Mucosa of rectum (tissue), 2 donors: ENCODE data around the gene AFF2.

Experiments
- H3K27ac ChIP-seq, 2 donors: one replicate each; pipeline ENCODE4 v1.7.0; 2013; ENCODE audit warnings: inconsistent platforms in 2 of 2, low read depth in 2 of 2, low read length in 2 of 2
- H3K27me3 ChIP-seq, 2 donors: one replicate each; pipeline ENCODE4 v1.7.0; 2013; ENCODE audit warnings: low read length in 2 of 2; ENCODE audit not compliant: control insufficient read depth in 2 of 2, insufficient read depth in 2 of 2
- H3K36me3 ChIP-seq, 2 donors: one replicate each; pipeline ENCODE4 v1.7.0; 2013; ENCODE audit warnings: low read length in 2 of 2; ENCODE audit not compliant: control insufficient read depth in 2 of 2, insufficient read depth in 2 of 2
- H3K4me1 ChIP-seq, 2 donors: one replicate each; pipeline ENCODE4 v1.7.0; 2013; ENCODE audit warnings: low read length in 2 of 2, mild to moderate bottlenecking in 1 of 2; ENCODE audit not compliant: control insufficient read depth in 2 of 2, insufficient read depth in 2 of 2
- H3K4me3 ChIP-seq, 2 donors: one replicate each; pipeline ENCODE4 v1.7.0; 2013; ENCODE audit warnings: low read length in 2 of 2
- H3K9ac ChIP-seq, 2 donors: one replicate each; pipeline ENCODE4 v1.7.0; 2013; ENCODE audit warnings: low read length in 2 of 2, low read depth in 1 of 2, mild to moderate bottlenecking in 1 of 2
- H3K9me3 ChIP-seq, 2 donors: one replicate each; pipeline ENCODE4 v1.7.0; 2013; ENCODE audit warnings: low read length in 2 of 2; ENCODE audit not compliant: control insufficient read depth in 2 of 2
- donor health status: healthy.
- donor health status: Normal muscosa, but diverticular disease.

The AFF2 gene

GRCh38 chrX:148811236-148811635 lies 310.8 kb downstream of the AFF2 start:
- H3K9me3 ChIP-seq: no peaks in the 10 kb centered on the region
- no peaks in the 10 kb centered on the region for H3K36me3 ChIP-seq
- H3K27me3 ChIP-seq: no peaks in the 10 kb centered on the region
- H3K9ac ChIP-seq: no peak overlapping the region
- H3K4me3 ChIP-seq: no peak overlapping the region
- H3K27ac ChIP-seq: no peak overlapping the region
- no peaks in the 10 kb centered on the region for H3K4me1 ChIP-seq

- Histone ChIP-seq H3K27me3 (no peaks in the 10 kb centered on the region), H3K4me1 (no peaks in the 10 kb centered on the region), H3K27ac (no peak overlapping the region), H3K36me3 (no peaks in the 10 kb centered on the region), H3K4me3 (no peak overlapping the region), H3K9me3 (no peaks in the 10 kb centered on the region), H3K9ac (no peak overlapping the region)
Measured at GRCh38 chrX:148813422-148813821, 313.0 kb downstream of the AFF2 start.

GRCh38 chrX:148813967-148814366 lies 313.6 kb downstream of the AFF2 start:
- H3K27me3 ChIP-seq: no peaks in the 10 kb centered on the region
- no peak overlapping the region for H3K9ac ChIP-seq
- H3K9me3 ChIP-seq: no peaks in the 10 kb centered on the region
- H3K4me3 ChIP-seq: no peak overlapping the region
- H3K36me3 ChIP-seq: no peaks in the 10 kb centered on the region
- H3K4me1 ChIP-seq: no peaks in the 10 kb centered on the region
- no peak overlapping the region for H3K27ac ChIP-seq

GRCh38 chrX:148815218-148815961 lies 315.0 kb downstream of the AFF2 start:
- H3K9me3 ChIP-seq: no peaks in the 10 kb centered on the region
- H3K9ac ChIP-seq: no peak overlapping the region
- H3K27ac ChIP-seq: no peak overlapping the region
- no peaks in the 10 kb centered on the region for H3K36me3 ChIP-seq
- no peaks in the 10 kb centered on the region for H3K27me3 ChIP-seq
- no peak overlapping the region for H3K4me3 ChIP-seq
- no peaks in the 10 kb centered on the region for H3K4me1 ChIP-seq

GRCh38 chrX:148823986-148824385 lies 323.6 kb downstream of the AFF2 start:
- Histone ChIP-seq H3K9ac (no peak overlapping the region), H3K27ac (no peak overlapping the region), H3K4me3 (no peak overlapping the region), H3K27me3 (no peaks in the 10 kb centered on the region), H3K4me1 (no peaks in the 10 kb centered on the region), H3K9me3 (no peaks in the 10 kb centered on the region), H3K36me3 (no peaks in the 10 kb centered on the region)

- Histone ChIP-seq H3K4me3 (no peak overlapping the region), H3K27ac (no peak overlapping the region), H3K4me1 (no peaks in the 10 kb centered on the region), H3K36me3 (no peaks in the 10 kb centered on the region), H3K27me3 (no peaks in the 10 kb centered on the region), H3K9me3 (no peaks in the 10 kb centered on the region), H3K9ac (no peak overlapping the region)
Measured at GRCh38 chrX:148825696-148826095, 325.3 kb downstream of the AFF2 start.

GRCh38 chrX:148836741-148837140 lies 336.3 kb downstream of the AFF2 start:
- no peaks in the 10 kb centered on the region for H3K27me3 ChIP-seq
- H3K4me3 ChIP-seq: no peak overlapping the region
- no peaks in the 10 kb centered on the region for H3K9me3 ChIP-seq
- H3K4me1 ChIP-seq: no peaks in the 10 kb centered on the region
- no peak overlapping the region for H3K9ac ChIP-seq
- H3K36me3 ChIP-seq: no peaks in the 10 kb centered on the region
- no peak overlapping the region for H3K27ac ChIP-seq

GRCh38 chrX:148850631-148851030 lies 350.2 kb downstream of the AFF2 start:
- Histone ChIP-seq H3K4me3 (no peak overlapping the region), H3K36me3 (no peaks in the 10 kb centered on the region), H3K9ac (no peak overlapping the region), H3K4me1 (no peaks in the 10 kb centered on the region), H3K27me3 (no peaks in the 10 kb centered on the region), H3K9me3 (no peaks in the 10 kb centered on the region), H3K27ac (no peak overlapping the region)

- Histone ChIP-seq H3K9ac (no peak overlapping the region), H3K9me3 (no peaks in the 10 kb centered on the region), H3K36me3 (no peaks in the 10 kb centered on the region), H3K27me3 (no peaks in the 10 kb centered on the region), H3K27ac (no peak overlapping the region), H3K4me1 (no peaks in the 10 kb centered on the region), H3K4me3 (no peak overlapping the region)
Measured at GRCh38 chrX:148854306-148854705, 353.9 kb downstream of the AFF2 start.

GRCh38 chrX:148856505-148856904 lies 356.1 kb downstream of the AFF2 start:
- H3K4me1 ChIP-seq: no peaks in the 10 kb centered on the region
- no peak overlapping the region for H3K4me3 ChIP-seq
- H3K27me3 ChIP-seq: no peaks in the 10 kb centered on the region
- H3K9me3 ChIP-seq: no peaks in the 10 kb centered on the region
- no peaks in the 10 kb centered on the region for H3K36me3 ChIP-seq
- no peak overlapping the region for H3K27ac ChIP-seq
- H3K9ac ChIP-seq: no peak overlapping the region
